LNCaP clone FGC (cell line): ENCODE measurements around the gene TFCP2.

Experiments
- DNase-seq: peaks from one replicate; pipeline ENCODE4 v3.0.0-alpha.2; 2011; ENCODE audit warnings: low read depth
- H3K4me3 ChIP-seq: 2 replicates; pipeline ENCODE4 v1.5.1; 2011; ENCODE audit warnings: mild to moderate bottlenecking, low read depth, low read length, control low read depth
- TF ChIP-seq, protein P1 (sequence below): IDR thresholded peaks from 2 replicates; pipeline ENCODE4 v1.5.1; 2012; ENCODE audit warnings: mild to moderate bottlenecking; ENCODE audit not compliant: control insufficient read depth, insufficient read depth; ENCODE audit errors: extremely low read depth

The TFCP2 gene

DNA sequence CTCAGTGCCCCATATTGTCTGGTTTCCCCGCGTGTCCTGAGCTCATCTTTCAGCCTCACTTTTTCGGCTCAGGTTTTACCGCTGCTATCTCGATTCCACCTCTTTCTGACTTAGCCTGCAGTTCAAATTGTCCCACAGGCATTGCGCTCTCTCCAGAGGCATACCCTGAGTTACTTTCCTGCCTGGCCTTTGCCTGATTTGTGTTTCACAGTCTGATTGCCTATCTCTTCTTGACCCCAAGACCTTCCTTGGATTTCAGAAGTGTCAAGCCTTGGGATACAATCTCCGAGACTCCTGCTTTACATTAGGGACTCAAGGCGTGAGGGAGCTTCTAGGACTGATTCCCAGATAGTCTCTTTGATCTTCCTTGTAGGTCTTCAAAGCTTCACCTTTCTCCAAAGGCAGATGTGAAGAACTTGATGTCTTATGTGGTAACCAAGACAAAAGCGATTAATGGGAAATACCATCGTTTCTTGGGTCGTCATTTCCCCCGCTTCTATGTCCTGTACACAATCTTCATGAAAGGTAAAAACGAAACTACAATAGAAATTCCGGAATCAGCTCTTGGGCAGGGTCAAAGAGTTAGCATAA, 124.2 kb downstream of the TFCP2 start:
- peak overlapping the region; percentile 87 for H3K4me3 ChIP-seq
- TF ChIP-seq, protein P1, sequence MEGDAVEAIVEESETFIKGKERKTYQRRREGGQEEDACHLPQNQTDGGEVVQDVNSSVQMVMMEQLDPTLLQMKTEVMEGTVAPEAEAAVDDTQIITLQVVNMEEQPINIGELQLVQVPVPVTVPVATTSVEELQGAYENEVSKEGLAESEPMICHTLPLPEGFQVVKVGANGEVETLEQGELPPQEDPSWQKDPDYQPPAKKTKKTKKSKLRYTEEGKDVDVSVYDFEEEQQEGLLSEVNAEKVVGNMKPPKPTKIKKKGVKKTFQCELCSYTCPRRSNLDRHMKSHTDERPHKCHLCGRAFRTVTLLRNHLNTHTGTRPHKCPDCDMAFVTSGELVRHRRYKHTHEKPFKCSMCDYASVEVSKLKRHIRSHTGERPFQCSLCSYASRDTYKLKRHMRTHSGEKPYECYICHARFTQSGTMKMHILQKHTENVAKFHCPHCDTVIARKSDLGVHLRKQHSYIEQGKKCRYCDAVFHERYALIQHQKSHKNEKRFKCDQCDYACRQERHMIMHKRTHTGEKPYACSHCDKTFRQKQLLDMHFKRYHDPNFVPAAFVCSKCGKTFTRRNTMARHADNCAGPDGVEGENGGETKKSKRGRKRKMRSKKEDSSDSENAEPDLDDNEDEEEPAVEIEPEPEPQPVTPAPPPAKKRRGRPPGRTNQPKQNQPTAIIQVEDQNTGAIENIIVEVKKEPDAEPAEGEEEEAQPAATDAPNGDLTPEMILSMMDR = no peak
- DNase-seq = no peak

DNA sequence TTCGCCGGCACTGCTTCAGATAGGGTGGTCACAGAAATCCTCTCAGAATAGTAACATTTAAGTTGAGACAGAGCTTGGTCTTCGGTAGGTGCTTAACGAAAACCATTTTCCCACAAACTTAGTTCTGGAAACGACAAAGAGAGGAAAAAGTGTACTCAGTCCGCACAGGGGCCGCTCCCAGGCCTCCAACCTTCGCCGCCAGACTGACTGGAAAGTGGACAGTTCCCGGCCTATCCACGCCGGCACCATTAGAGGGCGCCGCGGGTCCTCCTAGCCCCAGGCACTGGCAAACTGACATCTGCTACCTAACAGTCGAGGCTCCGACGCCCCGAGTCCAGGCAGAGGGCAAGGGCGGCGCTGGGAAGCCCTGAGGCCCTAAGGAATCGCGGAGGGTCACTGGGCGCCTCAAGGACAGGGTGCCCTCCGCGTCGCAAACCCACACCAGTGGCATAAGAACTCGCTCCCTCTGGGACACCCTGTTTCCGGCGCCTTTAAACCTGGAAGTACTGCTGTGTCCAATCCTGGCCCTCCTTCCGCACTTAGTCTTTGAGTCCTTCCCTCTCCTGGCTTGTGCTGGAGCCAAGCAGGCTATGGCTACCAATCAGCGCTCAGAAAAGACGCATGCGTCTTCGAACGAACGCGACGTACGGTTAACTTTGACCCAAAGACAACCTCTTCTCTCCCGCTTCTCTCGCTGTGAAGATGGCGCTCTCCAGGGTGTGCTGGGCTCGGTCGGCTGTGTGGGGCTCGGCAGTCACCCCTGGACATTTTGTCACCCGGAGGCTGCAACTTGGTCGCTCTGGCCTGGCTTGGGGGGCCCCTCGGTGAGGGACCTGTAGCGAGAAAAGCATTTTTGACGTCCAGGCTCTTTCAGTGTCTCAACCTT, 125.0 kb downstream of the TFCP2 start, which contains the start of gene LETMD1:
Gene LETMD1 (plus strand): TSS at position 673 of the 886 bp plus-strand sequence. CDS start 30 bp downstream, at position 703.
- DNase-seq = peak; percentile 99

More for the DNA sequence above, 125.0 kb downstream of the TFCP2 start, which contains the start of gene LETMD1:
- TF ChIP-seq, protein P1 = peak; percentile 93
- peak within 1 kb of the TSS; percentile 87 for H3K4me3 ChIP-seq
